NT2/D1 (cell line): ENCODE data around the gene PHACTR1.

Experiments
- DNase-seq: peaks from one replicate; pipeline ENCODE4 v3.0.0-alpha.2; 2011; ENCODE audit warnings: low read depth, low spot score
- H3K27me3 ChIP-seq: 2 replicates; pipeline ENCODE4 v1.6.0; 2011; ENCODE audit warnings: mild to moderate bottlenecking; ENCODE audit not compliant: insufficient read length, insufficient read depth
- H3K36me3 ChIP-seq: 2 replicates; pipeline ENCODE4 v1.6.1; 2011; ENCODE audit warnings: mild to moderate bottlenecking, low read length, mixed read lengths; ENCODE audit not compliant: insufficient read depth, insufficient read length
- H3K4me1 ChIP-seq: 2 replicates; pipeline ENCODE4 v1.5.1; 2011; ENCODE audit not compliant: insufficient read depth, insufficient read length
- H3K4me3 ChIP-seq: 2 replicates; pipeline ENCODE4 v1.5.1; 2011; ENCODE audit warnings: low read depth; ENCODE audit not compliant: insufficient read length
- H3K9ac ChIP-seq: 2 replicates; pipeline ENCODE4 v1.6.0; 2011; ENCODE audit warnings: low read depth; ENCODE audit not compliant: insufficient read length
- H3K9me3 ChIP-seq: 2 replicates; pipeline ENCODE4 v1.5.1; 2011; ENCODE audit warnings: mild to moderate bottlenecking, low read length; ENCODE audit not compliant: insufficient read depth
- SUZ12 ChIP-seq: IDR thresholded peaks from 2 replicates; pipeline ENCODE4 v1.6.1; 2011; ENCODE audit not compliant: insufficient read length, insufficient read depth; ENCODE audit errors: extremely low read depth
- YY1 ChIP-seq: IDR thresholded peaks from 2 replicates; pipeline ENCODE4 v1.6.1; 2011; ENCODE audit not compliant: insufficient read length, insufficient read depth
- ZNF274 ChIP-seq: IDR thresholded peaks from 2 replicates; pipeline ENCODE4 v1.6.1; 2011; ENCODE audit warnings: mild to moderate bottlenecking, low read depth, low read length

The PHACTR1 gene

DNA sequence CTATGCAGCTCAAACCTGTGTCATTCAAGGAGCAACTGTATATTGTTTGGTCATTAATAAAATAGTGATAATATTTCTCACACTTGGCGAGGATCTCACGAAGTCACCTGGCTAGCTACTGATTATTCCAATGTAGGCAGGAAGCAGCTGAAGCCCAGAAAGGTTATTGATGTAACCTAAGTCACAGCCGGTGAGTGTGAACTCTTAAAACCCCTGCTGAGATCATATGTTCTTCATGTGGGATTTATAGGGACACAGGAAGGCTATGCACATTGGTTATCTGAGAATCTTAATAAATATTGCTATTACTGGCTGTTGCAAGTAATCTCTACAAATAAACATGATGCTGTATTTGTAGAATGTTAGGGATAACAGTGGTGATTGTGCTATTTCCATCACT, 450.3 kb downstream of the PHACTR1 start:
- no peaks in the 10 kb centered on the region for H3K36me3 ChIP-seq
- no peak for DNase-seq
- no peak overlapping the region for H3K9ac ChIP-seq
- no peaks in the 10 kb centered on the region for H3K27me3 ChIP-seq
- no peak overlapping the region for H3K4me3 ChIP-seq
- no peaks in the 10 kb centered on the region for H3K9me3 ChIP-seq
- no peak for TF ChIP-seq ZNF274
- no peak for TF ChIP-seq SUZ12
- no peak for TF ChIP-seq YY1
- H3K4me1 ChIP-seq: no peaks in the 10 kb centered on the region

GRCh38 chr6:13172291-13172690, 455.7 kb downstream of the PHACTR1 start:
- DNase-seq: no peak
- H3K9me3 ChIP-seq: no peaks in the 10 kb centered on the region
- TF ChIP-seq SUZ12 (no peak), ZNF274 (no peak), YY1 (no peak)
- H3K36me3 ChIP-seq: no peaks in the 10 kb centered on the region
- no peak overlapping the region for H3K4me3 ChIP-seq
- no peaks in the 10 kb centered on the region for H3K27me3 ChIP-seq
- H3K9ac ChIP-seq: no peak overlapping the region
- no peaks in the 10 kb centered on the region for H3K4me1 ChIP-seq

GRCh38 chr6:13175087-13175486, 458.5 kb downstream of the PHACTR1 start:
- Histone ChIP-seq H3K36me3 (no peaks in the 10 kb centered on the region), H3K27me3 (no peaks in the 10 kb centered on the region), H3K9ac (no peak overlapping the region), H3K4me1 (no peaks in the 10 kb centered on the region), H3K9me3 (no peaks in the 10 kb centered on the region), H3K4me3 (no peak overlapping the region)
- TF ChIP-seq ZNF274: no peak
- TF ChIP-seq YY1: no peak
- no peak for DNase-seq

DNA sequence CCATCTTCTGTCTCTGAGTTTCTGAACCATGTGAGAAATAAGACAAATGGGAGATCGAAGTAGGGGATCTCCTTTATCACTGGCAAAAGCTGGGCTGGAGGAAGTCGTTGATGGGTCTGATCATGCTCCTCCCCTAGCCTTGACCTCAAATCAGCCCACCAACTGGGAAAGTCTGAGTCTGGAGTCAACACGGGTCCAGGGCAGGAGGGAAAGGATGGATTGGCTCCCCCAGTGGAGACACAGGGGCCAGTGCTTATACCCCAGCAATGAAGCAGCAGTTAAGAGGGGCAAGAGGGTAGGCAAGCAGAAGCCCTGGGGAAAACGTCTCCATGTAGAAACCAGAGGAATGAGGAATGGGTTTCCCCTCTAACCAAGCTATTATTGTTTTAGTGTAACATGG, 459.2 kb downstream of the PHACTR1 start:
- no peaks in the 10 kb centered on the region for H3K4me1 ChIP-seq
- no peak overlapping the region for H3K9ac ChIP-seq
- H3K27me3 ChIP-seq: no peaks in the 10 kb centered on the region
- H3K9me3 ChIP-seq: no peaks in the 10 kb centered on the region
- no peaks in the 10 kb centered on the region for H3K36me3 ChIP-seq
- H3K4me3 ChIP-seq: no peak overlapping the region
- peak; percentile 16 for DNase-seq
- TF ChIP-seq YY1: no peak
- no peak for TF ChIP-seq ZNF274
- no peak for TF ChIP-seq SUZ12

- Histone ChIP-seq H3K9me3 (no peaks in the 10 kb centered on the region), H3K36me3 (no peaks in the 10 kb centered on the region), H3K27me3 (no peaks in the 10 kb centered on the region), H3K9ac (no peak overlapping the region), H3K4me3 (no peak overlapping the region), H3K4me1 (no peaks in the 10 kb centered on the region)
- DNase-seq: no peak
- TF ChIP-seq ZNF274: no peak
Observed at GRCh38 chr6:13177664-13178063, 461.1 kb downstream of the PHACTR1 start.

GRCh38 chr6:13178107-13178506, 461.5 kb downstream of the PHACTR1 start:
- H3K36me3 ChIP-seq: no peaks in the 10 kb centered on the region
- H3K27me3 ChIP-seq: no peaks in the 10 kb centered on the region
- H3K9me3 ChIP-seq: no peaks in the 10 kb centered on the region
- H3K4me1 ChIP-seq: no peaks in the 10 kb centered on the region
- H3K4me3 ChIP-seq: no peak overlapping the region
- H3K9ac ChIP-seq: no peak overlapping the region
- DNase-seq: no peak
- no peak for TF ChIP-seq ZNF274

DNA sequence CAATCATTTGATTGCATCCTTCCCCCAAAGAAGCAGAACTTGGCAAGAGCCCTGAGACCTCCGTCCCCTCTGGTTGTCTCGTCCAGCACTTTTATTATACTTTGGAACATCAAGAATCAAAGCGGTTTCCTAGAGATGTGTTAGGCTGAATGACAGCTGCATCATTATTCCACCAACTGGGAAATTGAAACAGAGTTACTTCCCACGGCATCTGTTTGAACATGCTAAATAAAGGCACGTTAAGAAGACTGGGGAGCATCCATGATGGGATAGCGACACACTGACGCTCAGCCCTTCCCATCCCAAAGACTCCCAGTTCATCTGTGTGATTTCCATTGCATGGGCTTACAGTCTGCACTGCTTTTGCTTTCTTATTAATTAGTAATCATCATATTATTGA, 464.0 kb downstream of the PHACTR1 start:
- no peak overlapping the region for H3K9ac ChIP-seq
- H3K4me3 ChIP-seq: no peak overlapping the region
- TF ChIP-seq SUZ12 (no peak), YY1 (no peak), ZNF274 (no peak)
- DNase-seq: no peak
- no peaks in the 10 kb centered on the region for H3K27me3 ChIP-seq
- H3K4me1 ChIP-seq: no peaks in the 10 kb centered on the region
- no peaks in the 10 kb centered on the region for H3K9me3 ChIP-seq
- no peaks in the 10 kb centered on the region for H3K36me3 ChIP-seq

DNA sequence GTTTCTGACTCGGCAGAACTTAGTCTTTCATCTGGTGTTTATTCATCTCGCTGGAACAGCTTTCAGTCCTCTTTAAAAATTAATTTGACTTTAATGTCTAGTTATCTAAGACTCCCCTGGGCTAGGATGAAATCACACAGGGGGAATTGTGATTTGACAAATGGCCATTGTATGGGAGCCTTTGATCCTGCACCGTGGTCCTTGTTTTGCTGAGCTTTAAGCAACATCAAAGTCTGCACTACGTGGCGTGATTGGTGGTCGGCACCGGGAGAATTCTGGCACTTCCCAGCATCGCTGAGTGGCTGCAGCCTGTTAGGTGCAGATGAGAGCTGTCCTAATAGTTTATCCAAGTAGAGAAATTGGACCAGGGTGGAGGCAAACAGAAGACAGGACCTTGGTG, 464.8 kb downstream of the PHACTR1 start:
- no peak for DNase-seq
- no peak overlapping the region for H3K4me3 ChIP-seq

More for the DNA sequence above, 464.8 kb downstream of the PHACTR1 start:
- Histone ChIP-seq H3K4me1 (no peaks in the 10 kb centered on the region), H3K9me3 (no peaks in the 10 kb centered on the region), H3K36me3 (no peaks in the 10 kb centered on the region), H3K27me3 (no peaks in the 10 kb centered on the region), H3K9ac (no peak overlapping the region)
- TF ChIP-seq SUZ12: no peak
- no peak for TF ChIP-seq YY1
- no peak for TF ChIP-seq ZNF274
